Parathyroid adenoma (tissue), 2 donors: ENCODE data around the gene DPEP2.

Source experiments
- H2AFZ ChIP-seq: fragments of 300-600 bp; sonication (generic); one replicate; pipeline ENCODE4 v1.7.0; 2017; ENCODE audit warnings: antibody characterized with exemption, mild to moderate bottlenecking
- H3K27ac ChIP-seq: fragments of 300-600 bp; sonication (generic); one replicate; pipeline ENCODE4 v1.7.0; 2017
- H3K27me3 ChIP-seq: fragments of 300-600 bp; sonication (generic); one replicate; pipeline ENCODE4 v1.7.0; 2017; ENCODE audit warnings: low read length; ENCODE audit not compliant: control insufficient read depth, insufficient read depth
- H3K36me3 ChIP-seq: fragments of 300-600 bp; sonication (generic); one replicate; pipeline ENCODE4 v1.7.0; 2017; ENCODE audit warnings: low read length; ENCODE audit not compliant: control insufficient read depth, insufficient read depth
- H3K4me1 ChIP-seq: fragments of 300-600 bp; sonication (generic); one replicate; pipeline ENCODE4 v1.7.0; 2017; ENCODE audit warnings: control low read depth
- H3K4me2 ChIP-seq: fragments of 300-600 bp; sonication (generic); one replicate; pipeline ENCODE4 v1.7.0; 2017; ENCODE audit warnings: low read length
- H3K4me3 ChIP-seq: fragments of 300-600 bp; sonication (generic); one replicate; pipeline ENCODE4 v1.7.0; 2017; ENCODE audit warnings: low read depth, low read length
- H3K79me2 ChIP-seq: fragments of 300-600 bp; sonication (generic); one replicate; pipeline ENCODE4 v1.7.0; 2017; ENCODE audit warnings: control low read depth
- H3K9ac ChIP-seq: fragments of 300-600 bp; sonication (generic); one replicate; pipeline ENCODE4 v1.7.0; 2017; ENCODE audit warnings: mild to moderate bottlenecking
- H3K9me3 ChIP-seq: fragments of 300-600 bp; sonication (generic); one replicate; pipeline ENCODE4 v1.7.0; 2017; ENCODE audit warnings: low read length; ENCODE audit not compliant: control insufficient read depth
- TF ChIP-seq, protein P1 (sequence below): fragments of 300-600 bp; sonication (generic); IDR thresholded peaks from one replicate; pipeline ENCODE4 v1.7.0; 2017; ENCODE audit warnings: antibody characterized with exemption, mild to moderate bottlenecking
- donor health status: primary hyperparathyroidism.

Gene DPEP2

DNA sequence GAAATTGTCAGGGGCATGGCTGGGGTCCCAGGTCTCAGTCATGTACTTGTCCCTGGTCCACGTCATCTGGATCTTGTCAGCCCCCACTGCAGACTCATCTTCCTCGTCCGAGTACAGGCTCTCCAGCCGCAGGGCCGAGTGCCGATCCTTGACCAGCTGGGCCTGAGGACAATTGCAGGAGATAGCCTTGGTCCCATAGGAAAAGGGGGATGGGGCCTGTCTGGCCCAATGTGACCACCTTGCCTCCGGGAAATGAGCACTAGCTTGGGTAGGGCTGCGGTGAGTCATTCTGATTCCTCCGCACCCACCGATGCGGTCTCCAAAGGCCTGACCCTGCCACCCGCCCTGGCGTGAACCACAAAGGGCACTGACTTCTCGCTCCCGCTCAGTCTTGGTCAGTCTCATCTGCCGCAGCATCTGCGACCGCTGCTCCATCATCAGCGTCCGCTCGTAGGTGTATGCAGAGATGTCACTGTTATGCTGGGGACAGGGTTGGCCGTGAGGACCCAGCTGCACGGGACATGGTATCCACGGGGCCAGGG lies 53.8 kb downstream of the DPEP2 start:
- Histone ChIP-seq H3K79me2 (peaks cover 2% of the 10 kb centered on the region), H3K4me2 (no peak overlapping the region), H2AFZ (no peak overlapping the region), H3K27ac (no peak overlapping the region), H3K27me3 (no peaks in the 10 kb centered on the region), H3K9me3 (no peaks in the 10 kb centered on the region), H3K36me3 (no peaks in the 10 kb centered on the region), H3K4me3 (no peak overlapping the region), H3K4me1 (no peaks in the 10 kb centered on the region), H3K9ac (no peak overlapping the region)
- TF ChIP-seq, protein P1, sequence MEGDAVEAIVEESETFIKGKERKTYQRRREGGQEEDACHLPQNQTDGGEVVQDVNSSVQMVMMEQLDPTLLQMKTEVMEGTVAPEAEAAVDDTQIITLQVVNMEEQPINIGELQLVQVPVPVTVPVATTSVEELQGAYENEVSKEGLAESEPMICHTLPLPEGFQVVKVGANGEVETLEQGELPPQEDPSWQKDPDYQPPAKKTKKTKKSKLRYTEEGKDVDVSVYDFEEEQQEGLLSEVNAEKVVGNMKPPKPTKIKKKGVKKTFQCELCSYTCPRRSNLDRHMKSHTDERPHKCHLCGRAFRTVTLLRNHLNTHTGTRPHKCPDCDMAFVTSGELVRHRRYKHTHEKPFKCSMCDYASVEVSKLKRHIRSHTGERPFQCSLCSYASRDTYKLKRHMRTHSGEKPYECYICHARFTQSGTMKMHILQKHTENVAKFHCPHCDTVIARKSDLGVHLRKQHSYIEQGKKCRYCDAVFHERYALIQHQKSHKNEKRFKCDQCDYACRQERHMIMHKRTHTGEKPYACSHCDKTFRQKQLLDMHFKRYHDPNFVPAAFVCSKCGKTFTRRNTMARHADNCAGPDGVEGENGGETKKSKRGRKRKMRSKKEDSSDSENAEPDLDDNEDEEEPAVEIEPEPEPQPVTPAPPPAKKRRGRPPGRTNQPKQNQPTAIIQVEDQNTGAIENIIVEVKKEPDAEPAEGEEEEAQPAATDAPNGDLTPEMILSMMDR, result no peak

DNA sequence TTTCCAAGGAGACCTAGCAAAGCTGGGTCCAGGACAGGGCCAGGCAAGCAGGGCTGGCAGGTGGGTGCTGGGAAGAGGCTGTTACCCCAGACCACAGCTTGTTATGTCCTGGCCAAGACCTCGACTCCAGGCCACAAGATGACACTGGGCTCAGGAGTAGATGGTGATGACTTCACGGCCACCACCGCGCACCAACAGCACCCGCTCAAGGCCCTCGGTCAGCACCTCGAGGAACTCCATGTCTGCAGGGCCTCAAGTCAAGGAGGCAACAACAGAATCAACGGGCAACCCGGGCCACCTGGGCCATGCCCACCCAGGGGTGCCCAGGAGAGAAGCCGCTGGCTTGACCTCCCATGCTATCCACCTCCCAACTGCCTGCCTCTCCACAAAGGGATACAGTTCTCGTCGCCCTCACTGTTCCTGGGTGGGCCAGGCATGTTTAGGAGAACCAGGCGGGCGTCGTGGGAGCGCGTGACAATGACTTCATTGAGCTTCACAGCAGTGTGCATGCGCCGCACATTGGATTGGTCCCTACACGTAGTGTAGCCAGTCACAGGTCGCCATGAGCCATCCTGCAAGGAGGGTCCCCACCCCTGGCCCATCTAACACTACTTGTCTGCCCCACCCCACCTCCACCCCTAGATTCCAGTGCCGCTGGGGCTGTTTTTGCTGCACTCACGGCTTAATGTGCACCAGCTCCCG lies 54.4 kb downstream of the DPEP2 start:
- Histone ChIP-seq H3K9ac (no peak overlapping the region), H3K36me3 (no peaks in the 10 kb centered on the region), H3K4me3 (no peak overlapping the region), H3K4me1 (no peaks in the 10 kb centered on the region), H3K9me3 (no peaks in the 10 kb centered on the region), H2AFZ (no peak overlapping the region), H3K27ac (no peak overlapping the region), H3K79me2 (no peaks in the 10 kb centered on the region), H3K4me2 (no peak overlapping the region), H3K27me3 (no peaks in the 10 kb centered on the region)
- TF ChIP-seq, protein P1, result no peak

DNA sequence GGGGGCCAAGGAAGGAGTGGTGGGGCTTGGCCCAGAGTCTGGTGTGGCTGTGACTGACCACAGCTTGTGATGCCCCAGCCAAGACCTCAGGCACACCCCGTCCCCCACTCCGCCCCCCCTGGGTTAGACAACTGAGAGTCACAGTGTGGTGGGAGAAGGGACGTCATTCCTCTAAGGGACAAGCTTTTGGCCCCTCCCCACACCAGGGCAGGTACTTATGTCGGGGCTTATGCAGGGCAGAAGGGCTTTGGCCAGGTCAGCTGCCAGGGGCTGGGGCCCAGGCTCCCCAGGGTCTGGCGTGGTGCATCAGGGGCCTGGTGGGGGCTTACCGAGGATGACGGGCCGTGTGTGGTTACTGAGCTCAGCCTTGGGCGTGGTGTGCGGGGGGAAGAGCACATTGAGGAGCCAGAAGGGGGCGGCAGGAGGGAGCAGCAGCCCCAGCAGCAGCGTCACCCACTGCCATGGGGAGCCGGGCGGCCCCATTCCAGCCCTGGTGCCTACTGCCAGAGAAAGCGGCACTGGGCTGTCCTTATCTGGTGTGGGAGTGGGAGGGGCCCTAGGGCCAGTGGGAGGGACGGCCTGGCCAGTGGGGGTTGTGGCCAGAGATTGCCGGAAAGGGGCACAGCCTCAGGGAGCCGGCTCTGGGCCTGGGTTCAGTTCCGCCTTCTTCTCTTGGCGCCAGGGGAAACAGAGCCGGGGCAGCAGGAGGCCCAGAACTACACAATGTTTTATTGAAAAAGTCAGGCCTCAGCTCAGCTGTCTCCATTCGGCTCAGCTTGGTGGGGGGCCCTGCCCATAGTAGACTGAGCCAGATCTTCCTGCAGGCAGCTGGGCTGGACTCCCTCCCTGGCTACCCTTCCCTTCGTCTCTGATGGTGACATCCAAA lies 55.4 kb downstream of the DPEP2 start, which contains the start of gene LCAT:
Gene LCAT, minus strand, starts transcription at position 502 of the 886 bp plus-strand sequence. Its CDS starts 19 bp downstream, at position 483.
- Histone ChIP-seq H2AFZ (no peak within 1 kb of the TSS), H3K79me2 (no peaks in the 10 kb centered on the region), H3K4me2 (no peak within 1 kb of the TSS), H3K27ac (no peak within 1 kb of the TSS), H3K4me1 (no peaks in the 10 kb centered on the region), H3K36me3 (no peaks in the 10 kb centered on the region), H3K9ac (no peak within 1 kb of the TSS), H3K27me3 (no peaks in the 10 kb centered on the region), H3K4me3 (no peak within 1 kb of the TSS), H3K9me3 (no peaks in the 10 kb centered on the region)
- TF ChIP-seq, protein P1, result no peak

DNA sequence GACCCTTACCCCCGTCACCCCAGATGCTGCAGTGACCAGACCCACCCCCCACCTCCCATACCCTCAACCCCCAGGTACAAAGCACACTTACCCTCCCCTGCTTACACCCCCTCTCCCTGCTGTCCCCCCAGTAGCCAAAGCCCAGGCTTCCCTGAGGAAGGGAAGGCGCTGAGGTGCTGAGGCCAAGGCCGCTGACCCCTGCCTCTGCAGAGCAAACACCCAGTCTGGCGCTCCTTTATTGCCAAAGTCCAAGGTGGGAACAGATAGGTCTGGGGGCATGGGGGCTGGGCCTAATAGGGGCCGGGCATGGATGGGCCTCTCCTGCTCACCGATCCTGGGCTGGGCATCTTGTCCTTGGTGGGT lies 56.0 kb downstream of the DPEP2 start:
- Histone ChIP-seq H3K27me3 (no peaks in the 10 kb centered on the region), H3K4me3 (no peak overlapping the region), H3K9me3 (no peaks in the 10 kb centered on the region), H2AFZ (no peak overlapping the region), H3K4me2 (no peak overlapping the region), H3K9ac (no peak overlapping the region), H3K4me1 (no peaks in the 10 kb centered on the region), H3K79me2 (no peaks in the 10 kb centered on the region), H3K36me3 (no peaks in the 10 kb centered on the region), H3K27ac (no peak overlapping the region)
- TF ChIP-seq, protein P1, result no peak
